ENCODE measurements around the gene USP1.

DNA sequence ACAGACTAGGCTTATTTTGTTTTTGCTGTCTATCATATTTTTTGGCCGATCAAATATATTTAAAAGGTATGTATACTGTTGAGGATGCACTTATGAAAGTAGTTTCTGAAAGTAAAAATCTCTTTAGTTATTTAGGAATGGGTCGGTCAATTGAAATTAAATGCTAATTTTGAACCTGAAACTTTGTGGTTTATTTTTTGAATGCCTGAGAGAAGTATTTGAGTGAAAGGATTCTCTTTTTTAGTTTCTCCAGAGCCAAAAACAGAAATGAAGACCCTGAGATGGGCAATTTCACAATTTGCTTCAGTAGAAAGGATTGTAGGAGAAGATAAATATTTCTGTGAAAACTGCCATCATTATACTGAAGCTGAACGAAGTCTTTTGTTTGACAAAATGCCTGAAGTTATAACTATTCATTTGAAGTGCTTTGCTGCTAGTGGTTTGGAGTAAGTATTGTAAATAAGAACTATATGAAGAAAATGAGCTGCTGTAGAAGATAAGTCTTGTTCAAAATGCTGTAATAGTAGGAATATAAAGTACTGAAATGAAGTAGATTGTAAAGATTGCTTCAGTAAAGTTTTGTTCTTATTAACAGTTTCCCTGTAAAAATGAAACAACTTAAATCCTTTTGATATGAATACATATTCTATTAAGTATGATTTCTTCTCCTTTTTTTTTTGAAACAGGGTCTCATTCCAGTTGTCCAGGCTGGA, 11.5 kb downstream of the USP1 start:
- TF ChIP-seq, protein P1, sequence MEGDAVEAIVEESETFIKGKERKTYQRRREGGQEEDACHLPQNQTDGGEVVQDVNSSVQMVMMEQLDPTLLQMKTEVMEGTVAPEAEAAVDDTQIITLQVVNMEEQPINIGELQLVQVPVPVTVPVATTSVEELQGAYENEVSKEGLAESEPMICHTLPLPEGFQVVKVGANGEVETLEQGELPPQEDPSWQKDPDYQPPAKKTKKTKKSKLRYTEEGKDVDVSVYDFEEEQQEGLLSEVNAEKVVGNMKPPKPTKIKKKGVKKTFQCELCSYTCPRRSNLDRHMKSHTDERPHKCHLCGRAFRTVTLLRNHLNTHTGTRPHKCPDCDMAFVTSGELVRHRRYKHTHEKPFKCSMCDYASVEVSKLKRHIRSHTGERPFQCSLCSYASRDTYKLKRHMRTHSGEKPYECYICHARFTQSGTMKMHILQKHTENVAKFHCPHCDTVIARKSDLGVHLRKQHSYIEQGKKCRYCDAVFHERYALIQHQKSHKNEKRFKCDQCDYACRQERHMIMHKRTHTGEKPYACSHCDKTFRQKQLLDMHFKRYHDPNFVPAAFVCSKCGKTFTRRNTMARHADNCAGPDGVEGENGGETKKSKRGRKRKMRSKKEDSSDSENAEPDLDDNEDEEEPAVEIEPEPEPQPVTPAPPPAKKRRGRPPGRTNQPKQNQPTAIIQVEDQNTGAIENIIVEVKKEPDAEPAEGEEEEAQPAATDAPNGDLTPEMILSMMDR (conservative IDR thresholded peaks at IDR 0.05): no peak
- no peak for TF ChIP-seq ZFX (IDR thresholded peaks at IDR 0.05)

All from C4-2B (cell line).